ENCODE data around the gene OTOG.

DNA sequence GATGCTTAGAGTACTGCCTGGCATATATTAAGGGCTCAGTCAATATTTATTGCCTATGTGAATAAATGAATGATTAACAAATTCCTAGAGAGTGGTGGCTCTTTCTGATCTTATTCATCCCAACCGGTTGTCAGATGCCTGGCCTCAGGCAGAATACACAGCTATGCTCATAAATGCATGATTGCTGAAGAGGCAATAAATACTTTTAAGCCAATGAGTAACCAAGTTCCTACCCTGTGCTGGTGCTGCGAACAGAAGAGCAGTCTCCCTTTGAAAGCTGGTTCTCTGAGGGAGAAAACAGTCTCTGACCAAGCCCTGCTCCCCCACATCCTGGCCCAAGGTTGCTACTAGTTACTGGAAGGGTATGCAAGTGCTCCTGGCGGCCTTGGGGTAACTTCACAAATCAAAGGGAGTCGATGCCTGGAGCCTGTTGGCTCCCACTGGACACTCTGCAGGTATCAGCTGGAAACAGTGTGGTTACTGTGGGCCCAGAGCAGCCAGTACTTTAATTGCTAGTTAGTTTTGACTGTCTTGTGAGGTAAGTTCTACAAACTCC is 5.7 kb upstream of the OTOG start:
- TF ChIP-seq, protein P1, sequence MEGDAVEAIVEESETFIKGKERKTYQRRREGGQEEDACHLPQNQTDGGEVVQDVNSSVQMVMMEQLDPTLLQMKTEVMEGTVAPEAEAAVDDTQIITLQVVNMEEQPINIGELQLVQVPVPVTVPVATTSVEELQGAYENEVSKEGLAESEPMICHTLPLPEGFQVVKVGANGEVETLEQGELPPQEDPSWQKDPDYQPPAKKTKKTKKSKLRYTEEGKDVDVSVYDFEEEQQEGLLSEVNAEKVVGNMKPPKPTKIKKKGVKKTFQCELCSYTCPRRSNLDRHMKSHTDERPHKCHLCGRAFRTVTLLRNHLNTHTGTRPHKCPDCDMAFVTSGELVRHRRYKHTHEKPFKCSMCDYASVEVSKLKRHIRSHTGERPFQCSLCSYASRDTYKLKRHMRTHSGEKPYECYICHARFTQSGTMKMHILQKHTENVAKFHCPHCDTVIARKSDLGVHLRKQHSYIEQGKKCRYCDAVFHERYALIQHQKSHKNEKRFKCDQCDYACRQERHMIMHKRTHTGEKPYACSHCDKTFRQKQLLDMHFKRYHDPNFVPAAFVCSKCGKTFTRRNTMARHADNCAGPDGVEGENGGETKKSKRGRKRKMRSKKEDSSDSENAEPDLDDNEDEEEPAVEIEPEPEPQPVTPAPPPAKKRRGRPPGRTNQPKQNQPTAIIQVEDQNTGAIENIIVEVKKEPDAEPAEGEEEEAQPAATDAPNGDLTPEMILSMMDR (conservative IDR thresholded peaks at IDR 0.05 in 1 of 2, IDR thresholded peaks at IDR 0.05 in 1 of 2; ENCODE audit: extremely low read depth in 1 of 2, insufficient read depth in 1 of 2, low read depth in 1 of 2, low read length in 2 of 2) = no peak
- TF ChIP-seq EZH2 (IDR thresholded peaks at IDR 0.05; ENCODE audit: borderline replicate concordance, low read length) = no peak
